HT1080 (cell line): ENCODE measurements around the gene ISG20. TPM values are rescaled to one million over a fixed set of nuclear protein-coding genes. Genes with fewer than 3 reads are reported as not detected.
A peak's percentile ranks its signal among the peaks of the same experiment; 100 is the strongest.

Experiments
- DNase-seq: peaks from one replicate; pipeline ENCODE4 v3.0.0-alpha.2; 2015; ENCODE audit warnings: low read depth
- total RNA-seq: library from RNA; depleted of rRNA; stranded (reverse); fragments of >200 nt; shearing (Covaris generic); gene quantifications from 2 replicates; pipeline ENCODE4 v1.2.3, GENCODE V29; 2014

Gene ISG20
- total RNA-seq, 1 experiment from 2014 or later = 39.1 TPM

DNA sequence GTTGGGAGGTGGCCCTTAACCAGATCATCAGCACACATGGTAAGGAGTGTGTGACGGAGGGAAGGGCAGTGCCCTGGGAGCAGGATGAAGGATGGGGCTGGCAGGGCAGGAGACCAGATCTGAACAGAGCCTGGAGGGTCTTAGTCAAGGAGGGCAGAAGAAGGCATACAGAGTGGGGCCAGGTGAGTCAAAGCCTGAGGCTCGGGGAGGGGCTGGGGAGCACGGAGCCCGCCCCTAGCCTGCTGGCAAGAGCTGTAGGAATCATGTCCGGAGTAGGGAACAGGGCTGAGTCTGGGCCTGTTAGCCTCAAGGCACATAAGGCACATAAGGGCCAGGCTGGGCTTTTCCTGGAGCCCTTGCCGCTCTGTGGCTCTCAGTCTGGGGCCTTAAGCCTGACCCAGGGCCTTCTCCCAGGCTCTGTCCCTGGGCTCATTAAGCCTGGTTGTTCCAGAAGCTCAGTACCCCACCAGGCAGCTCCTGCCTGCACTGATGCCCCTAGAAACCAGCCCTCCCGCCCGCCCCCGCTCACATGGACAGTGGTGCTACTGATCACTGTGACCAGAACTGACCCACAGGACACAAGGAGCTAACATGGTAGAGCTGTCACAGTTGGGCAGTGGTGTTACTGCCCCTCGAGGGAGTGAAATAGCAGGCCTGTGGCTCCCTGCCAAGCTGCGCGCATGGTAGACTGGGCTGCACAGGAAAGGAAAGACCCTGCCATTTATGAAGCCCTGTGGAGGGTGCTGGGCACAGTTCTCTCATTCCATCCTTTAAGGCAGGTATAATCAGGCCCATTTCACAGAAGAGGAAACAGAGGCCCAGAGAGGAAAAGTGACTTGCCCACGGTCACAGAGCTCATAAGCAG is 14.6 kb downstream of the ISG20 start:
- DNase-seq = no peak

DNA sequence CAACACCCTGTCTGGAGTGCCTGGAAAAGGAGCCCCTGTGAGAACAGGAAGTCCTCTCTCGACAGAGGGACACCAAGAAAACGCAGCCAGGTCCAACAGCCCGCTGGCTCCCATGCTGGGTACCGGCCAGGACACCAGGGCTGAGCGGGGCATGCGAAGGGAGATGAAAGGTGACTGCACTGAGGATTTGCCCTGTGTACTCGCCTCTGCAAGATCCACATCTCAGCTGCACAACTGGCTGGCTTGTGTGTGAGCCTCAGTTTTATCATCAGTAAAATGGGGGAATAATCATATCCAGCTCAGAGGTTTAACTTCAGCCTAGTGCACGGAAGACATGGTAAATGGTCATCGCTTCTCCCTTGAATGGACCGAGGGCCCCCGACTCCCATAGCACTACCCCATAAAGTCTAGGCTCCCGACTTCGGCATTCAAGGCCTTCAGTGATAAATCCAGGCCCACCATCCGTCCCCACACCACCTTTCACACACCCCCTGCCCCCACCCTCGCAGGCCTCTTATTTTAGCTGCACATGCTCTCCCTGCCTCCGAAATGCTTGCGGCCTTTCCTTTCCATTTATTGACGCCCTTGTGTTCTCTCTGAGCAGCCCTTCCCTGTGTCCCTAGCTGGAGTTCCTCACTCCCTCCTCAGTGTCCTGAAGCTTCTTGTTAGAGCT is 15.8 kb downstream of the ISG20 start:
- DNase-seq = no peak

DNA sequence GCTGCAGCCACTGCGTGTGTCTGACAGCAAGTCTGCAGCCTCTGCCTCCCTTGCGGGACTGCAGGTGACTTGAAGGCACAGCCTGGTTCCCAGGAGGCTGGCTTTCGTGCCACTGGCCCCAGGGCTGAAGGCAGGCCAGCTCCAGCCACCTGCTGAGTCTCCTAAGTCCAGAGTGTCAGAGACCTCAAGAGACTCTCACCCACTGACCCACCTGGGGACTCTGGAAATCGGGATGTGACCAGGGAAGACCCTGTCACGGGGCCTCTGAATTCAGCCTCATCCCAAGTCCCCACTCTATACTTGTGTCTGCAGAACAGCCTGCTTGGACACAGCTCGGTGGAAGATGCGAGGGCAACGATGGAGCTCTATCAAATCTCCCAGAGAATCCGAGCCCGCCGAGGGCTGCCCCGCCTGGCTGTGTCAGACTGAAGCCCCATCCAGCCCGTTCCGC is 16.3 kb downstream of the ISG20 start:
- no peak for DNase-seq

DNA sequence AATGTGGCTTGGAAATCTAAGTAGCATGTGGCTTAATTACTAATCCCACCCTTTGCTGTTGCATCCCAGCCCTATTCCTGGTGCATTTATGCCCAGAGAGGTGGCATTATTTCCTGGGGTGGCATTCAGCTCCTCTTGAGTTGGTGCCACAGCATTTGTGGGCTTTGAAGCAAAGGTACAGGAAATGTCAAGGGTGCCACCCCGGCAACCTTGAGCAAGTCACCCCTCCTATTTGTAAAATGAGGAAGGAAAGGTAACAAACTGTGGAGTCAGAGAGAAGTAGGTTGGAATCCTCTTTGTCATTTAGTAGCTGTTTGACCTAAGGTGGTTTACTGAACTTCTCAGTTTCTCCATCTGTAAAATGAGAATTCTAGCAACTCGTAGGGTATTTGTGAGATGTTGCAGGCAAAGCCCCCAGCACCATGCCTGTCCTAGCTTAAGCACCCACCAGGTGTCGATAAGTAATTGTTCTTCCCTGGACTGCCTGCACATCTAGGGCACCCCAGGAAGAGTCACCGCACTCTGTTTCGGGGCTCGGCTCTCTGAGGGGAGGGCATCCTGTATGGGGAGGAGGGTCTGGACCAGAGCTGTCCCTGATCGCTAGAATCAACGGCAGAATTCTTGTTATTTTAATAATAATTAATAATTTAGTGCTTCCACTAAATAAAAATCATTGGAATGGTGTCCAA is 17.1 kb downstream of the ISG20 start:
- DNase-seq = no peak

DNA sequence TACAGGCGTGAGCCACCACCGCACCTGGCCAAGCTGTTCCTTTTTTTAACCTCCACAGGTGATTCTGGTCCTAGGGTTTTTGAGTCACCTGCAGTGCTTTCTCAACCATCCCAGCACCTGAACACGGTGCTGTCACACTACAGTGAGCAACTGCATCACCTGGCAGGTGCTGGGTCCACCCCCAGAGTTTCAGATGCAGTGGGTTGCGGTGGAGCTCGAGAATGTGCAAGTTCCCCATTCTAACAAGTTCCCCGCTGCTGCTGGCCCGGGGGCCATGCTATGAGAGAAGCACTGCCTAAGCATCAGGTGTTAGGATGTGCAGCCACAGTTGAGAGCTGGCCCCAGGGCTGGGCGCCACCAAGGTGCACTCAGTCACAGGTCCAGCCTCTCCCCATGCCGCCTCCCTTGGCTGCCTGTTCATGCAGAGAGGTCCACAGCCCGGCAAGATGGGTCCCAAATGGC is 18.0 kb downstream of the ISG20 start:
- no peak for DNase-seq

DNA sequence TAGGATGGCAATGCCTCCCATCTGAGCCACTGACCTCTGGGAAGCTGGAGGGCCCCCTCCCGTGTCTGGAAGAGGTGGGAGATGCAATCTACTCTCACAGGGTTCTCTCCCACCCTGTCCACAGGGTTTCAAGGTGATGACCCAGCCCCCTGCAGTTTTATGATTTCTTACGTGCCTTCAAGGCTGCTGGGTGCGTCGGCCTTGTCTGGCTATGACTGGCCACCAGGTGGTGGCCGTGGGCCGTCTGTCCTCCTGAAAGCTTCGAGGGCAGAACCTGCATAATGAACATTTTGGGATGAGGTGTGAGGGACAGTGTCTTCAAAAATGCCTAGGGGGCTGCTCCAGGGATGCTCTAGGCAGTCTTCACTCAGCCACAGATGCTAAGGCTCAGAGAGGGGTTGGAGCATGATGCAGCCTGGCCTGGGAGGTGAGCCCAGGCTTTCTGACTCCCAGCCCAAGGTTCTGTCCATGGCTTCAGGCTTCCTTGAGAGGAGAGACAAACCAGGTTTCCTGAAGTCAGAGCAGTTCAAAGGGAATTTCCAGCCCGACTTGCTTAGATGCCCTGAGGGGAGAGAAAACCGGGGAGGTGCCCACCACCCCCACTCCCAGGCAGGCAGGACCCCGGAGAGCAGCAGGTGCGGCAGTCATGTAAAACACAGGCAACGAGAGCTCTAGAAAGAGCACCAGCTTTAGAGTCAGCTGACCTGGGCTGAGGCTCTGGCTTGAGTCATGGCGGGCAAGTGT is 18.7 kb downstream of the ISG20 start:
- peak; percentile 52 for DNase-seq

DNA sequence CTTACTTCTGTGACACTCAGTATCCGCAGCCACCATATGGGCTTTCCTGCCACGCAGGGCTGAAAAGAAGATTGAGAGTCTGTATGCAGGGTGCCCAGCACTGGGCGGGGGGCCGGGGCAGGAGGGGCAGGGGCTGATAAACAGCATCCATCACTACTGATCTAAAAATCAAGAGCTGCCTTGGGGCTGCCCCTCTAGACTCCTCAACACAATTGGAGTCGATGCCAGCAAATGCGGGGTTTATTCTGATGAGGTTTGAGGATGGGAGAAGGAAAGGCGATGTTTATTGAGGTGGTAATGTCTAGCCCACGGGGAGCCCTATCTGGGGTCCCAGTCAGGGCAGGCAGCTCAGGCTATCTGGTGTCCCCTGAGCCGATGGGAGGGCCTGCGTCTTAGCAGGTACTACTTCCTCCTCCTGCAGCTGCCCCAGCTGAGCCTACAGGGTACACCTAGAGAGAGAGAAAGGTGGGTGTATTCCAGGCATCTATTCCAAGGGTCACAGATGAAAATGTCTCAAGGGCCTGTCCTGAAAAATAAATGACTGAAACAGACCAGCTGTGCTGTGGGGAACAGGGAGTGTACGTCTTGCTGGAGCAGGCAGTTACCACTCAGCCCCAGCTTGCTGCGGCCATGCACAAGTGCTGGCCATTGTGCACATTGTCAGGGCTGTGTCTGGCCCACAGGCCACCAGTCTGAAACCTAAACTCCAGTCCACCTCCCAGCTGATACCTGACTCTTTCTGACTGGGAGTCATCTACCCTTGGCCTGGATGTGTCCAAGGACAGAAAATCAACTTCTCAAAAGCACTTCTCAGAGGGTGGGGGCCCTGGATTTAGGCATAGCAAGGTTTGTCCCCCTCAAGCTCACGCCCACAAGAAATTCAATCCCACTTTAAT is 19.5 kb downstream of the ISG20 start:
- DNase-seq = no peak

DNA sequence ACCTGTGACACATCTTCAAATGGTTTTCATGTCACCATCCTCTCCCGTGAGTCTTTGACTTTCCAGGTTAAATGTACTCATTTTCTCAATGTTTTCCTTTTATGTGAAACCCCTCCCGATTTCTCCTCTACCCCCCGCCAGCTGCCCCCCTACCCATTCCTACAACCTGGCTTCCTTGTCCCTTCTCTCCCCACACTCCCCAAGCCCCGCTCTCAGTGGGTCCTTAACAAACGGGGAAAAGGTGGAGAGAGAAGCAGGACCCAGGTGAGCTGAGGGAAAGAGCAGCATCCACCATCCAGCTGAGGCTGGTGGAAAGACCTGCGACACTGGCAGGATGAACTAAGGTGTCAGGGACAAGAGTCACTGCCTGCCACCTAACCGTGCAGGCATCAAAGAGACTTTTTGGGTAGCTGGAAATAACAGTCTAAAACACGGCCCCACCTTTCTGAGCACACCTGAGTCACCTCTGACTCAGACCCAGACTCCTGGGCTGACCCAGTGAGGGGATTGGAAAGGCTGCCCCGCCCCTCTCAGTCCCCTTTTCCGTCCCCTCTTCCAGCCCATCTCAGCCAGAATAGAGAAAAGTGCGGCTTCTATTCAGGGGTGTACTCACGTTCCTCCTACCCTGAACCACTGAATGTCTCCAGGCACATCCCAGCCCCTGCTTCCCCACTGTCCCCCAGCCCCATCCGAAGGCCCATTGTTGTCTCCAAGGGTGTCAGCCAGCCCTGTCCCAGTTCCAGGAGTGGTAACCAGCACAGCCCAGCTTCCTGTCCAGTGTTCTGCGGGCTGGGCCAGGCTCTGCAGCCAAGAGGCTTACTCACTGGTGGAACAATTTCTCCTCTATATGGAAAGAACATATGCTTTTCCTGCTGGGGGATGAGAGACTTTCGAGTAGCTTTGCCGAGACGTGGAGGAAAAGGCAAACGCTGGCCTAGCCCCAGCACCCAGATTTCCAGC is 20.4 kb downstream of the ISG20 start:
- DNase-seq = peak; percentile 82

DNA sequence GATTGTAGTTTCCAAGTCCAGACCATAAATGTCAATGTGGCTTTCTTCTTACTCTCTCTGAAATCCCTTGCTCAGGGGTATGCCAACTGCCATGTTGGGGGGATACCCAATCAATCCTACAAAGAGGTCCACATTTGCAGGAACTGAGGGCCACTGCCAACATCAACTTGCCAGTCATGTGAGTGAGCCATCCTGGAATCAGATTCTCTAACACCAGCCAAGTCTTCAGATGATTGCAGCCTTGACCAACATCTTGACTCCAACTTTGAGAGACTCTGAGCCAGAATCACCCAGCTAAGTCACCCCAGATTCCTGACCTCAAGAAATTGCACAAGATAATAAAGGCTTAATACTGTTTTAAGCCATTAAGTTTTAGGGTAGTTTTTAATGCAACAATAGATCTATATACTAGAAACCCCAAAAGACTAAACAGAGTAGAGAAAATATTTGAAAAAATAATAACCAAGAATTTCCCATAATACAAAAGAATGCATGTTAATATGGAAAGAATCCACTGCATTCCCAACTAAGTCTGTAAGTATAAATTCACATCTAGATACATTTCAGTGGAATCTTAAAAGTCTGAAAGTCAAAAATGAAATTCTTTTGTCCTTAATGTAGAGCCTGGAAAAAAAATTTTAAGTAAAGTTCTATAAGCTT is 22.4 kb downstream of the ISG20 start:
- DNase-seq = no peak

DNA sequence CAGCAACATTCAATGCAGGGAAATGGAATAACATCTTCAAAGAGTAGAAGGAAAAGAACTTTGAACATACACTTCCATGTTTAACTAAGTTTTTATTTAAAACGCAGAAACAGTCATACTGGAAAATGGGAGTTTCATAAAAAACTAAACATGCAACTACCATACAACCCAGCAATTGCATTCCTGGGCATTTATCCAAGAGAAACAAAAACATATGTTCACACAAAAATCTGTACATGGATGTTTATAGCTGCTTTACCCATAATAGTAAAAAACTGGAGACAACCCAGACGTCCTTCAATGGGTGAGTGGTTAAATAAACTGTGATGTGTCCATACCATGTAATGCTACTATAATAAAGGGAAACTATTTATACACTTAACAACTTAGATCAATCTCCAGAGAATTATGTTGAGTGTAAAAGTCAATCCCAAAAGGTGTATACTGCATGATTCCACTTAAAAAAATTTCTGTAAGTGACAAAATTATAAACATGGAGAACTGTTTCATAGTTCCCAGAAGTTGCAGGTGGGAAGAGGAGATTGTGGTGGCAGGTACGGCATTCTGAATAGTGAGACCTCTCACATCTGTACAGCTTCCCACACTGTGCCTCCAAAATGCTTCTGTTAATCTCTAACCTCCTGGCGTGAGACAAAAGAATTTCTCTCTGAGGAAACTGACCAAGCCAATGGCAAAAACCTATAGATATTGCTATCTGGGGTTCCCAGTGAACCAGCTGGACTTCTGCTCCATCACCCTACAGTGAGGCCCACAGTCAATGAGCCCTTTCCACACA is 23.1 kb downstream of the ISG20 start:
- no peak for DNase-seq

DNA sequence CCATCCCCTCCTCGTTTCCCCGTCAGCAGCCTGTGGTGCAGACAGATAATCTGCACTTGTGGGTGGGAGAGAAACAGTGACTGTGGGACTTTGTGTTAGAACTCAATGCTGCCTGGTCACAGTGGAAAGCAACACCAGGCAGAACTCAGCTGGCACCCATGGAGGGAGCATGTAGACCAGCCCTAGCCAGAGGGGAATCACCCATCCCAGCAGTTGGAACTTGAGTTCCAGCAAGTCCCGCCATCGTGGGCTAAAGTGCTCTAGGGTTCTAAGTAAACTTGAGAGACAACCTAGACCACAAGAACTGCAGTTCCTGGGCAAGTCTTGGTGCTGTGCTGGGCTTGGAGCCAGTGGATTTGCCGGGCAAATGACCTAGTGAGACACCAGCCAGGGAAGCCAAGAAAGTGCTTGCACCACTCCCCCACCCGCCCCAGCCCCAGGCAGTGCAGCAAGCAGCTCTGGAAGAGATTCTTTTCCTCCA is 24.4 kb downstream of the ISG20 start:
- peak; percentile 36 for DNase-seq

DNA sequence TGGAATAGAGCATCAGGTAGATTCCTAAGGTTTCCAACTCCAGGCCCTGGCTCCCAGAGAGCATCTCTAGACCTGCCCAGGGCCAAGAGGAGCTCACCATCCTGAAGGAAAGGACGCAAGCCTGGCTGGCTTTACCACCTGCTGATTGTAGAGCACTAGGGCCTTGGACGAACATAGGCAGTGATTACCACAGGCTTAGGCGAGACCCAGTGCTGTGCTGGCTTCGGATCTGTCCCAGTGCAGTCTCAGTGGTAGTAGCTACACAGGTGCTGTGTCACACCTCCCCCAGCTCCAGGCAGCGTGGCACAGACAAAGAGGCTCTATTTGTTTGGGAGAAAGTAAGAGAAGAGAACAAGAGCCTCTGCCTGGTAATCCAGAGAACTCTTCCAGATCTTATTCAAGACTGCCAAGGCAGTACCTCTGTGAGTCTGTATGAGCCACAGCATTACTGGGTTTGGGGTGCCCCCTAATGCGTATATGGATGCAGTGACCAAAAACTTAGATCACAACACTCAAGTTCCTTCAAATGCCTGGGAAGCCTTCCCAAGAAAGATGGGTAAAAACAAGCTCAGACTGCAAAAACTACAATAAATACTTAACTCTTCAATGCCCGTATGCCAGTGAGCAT is 25.4 kb downstream of the ISG20 start:
- DNase-seq = peak; percentile 29

DNA sequence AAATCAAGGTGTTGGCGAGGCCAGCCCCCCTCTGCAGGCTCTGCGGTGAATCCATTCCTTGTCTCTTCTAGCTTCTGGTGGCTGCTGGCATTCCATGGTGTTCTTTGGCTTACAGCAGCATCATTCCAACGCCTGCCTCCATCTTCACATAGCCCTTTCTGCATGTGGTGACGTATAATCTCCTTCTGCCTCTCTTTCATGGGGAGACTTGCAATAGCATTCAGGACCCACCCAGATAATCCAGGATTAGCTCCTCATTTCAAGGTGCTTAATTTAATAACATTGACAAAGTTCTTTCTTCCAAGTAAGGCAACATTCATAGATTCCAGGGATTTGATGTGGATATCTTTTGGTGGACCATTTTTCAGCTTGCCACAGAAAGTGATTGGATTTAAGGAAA is 35.8 kb downstream of the ISG20 start:
- DNase-seq = no peak

DNA sequence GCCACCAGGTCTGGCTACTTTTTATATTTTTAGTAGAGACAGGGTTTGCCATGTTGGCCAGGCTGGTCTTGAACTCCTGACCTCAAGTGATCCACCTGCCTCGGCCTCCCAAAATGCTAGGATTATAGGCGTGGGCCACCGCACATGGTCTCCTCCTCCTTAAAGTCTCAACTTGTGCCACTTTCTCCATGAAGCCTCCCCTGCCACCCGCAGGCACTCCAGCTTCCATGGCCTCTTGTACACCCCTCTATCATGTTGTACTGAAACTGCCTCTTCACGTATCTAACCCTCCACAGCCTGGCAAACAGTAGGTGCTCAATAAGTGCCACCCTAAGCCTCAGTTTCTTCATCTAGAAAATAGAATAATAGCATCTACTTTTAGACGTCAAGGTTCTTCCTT is 39.9 kb downstream of the ISG20 start:
- no peak for DNase-seq

DNA sequence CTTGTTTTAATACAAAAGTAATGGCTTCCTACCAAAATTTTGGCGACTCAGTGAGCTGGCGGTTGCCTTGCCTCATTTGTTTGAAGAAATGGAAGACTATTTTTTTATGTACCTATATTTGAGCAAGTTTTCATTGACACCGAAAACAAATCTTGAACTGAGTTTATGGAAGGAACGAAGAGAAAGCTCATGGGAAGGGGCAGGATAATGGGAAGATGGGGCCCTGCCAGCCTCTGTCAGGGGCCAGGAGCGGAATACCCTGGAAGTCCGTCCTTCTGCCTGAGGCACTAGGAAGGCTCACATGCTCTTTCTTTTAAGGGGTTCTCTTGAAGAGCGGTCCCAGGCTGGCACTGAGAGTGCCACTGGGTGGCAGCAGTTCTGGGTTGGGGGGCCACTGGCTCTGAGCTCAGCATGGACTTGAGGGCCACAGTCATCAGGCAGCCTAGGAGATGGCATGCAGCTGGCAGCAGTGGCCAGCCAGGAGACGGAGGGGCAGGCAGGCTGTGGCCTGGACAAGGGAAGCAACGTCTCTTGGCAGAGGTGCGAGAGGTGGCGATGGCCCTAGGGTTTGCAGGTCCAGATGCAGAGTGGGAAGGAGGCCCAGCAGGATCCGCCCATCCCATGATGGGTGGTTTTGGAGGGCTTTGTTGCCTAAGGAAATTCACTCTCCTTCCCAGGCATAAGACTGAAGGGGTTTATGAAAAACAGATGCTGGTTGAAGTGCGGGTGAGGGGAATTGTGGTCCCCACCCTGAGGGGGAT is 41.6 kb downstream of the ISG20 start:
- DNase-seq = no peak

DNA sequence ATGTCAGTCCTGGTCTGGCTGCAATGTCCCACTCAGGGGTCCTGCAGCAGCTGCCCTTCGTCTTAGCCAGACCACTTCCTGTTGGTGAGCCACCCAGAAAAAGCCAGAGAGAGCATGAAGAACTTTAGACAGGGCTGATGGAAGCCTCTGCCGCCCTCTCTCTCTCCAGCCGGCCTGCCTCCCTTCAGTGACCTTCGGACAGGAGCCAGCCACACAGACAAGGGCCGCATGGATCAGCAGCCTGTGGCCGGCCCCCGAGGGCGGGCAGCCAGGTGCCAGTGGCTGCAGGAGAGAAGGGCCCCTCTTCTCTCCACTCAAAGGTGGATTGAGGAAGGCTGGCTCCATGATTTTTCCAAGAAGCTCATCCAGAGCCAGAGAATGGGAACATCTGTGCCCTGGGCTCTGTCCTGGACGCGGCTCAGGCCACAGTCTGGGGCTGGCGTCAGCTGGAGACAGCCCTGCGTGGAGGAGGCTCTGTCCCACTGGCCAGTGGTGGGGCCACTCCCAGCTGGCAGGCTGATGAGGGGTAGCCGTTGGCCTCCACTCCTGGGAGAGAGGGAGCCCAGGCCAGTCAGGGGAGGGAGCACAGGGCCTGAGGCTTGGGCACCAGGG is 42.9 kb downstream of the ISG20 start:
- DNase-seq = no peak
